ENCODE data around the gene KRT16.
"Not testable (repeated sequence)": the region's sequence is repeated elsewhere in the genome, so short reads cannot be mapped to it uniquely, and the experiment has no call there.

KRT16 gene

GRCh38 chr17:41612376-41613160 lies at the start of gene KRT16:
KRT16 (minus strand) TSS chr17:41612767; CDS start chr17:41612688, 79 bp downstream.
- not testable (repeated sequence) for ATAC-seq (ENCODE audit: low read depth); H3K9me3 Mint-ChIP-seq; H3K36me3 Mint-ChIP-seq; H3K4me3 Mint-ChIP-seq; H3K27ac Mint-ChIP-seq; H3K4me1 Mint-ChIP-seq; DNase-seq (ENCODE audit: low spot score in 2 of 2)
- H3K27me3 Mint-ChIP-seq: peaks cover 16% of the 10 kb centered on the region

DNA sequence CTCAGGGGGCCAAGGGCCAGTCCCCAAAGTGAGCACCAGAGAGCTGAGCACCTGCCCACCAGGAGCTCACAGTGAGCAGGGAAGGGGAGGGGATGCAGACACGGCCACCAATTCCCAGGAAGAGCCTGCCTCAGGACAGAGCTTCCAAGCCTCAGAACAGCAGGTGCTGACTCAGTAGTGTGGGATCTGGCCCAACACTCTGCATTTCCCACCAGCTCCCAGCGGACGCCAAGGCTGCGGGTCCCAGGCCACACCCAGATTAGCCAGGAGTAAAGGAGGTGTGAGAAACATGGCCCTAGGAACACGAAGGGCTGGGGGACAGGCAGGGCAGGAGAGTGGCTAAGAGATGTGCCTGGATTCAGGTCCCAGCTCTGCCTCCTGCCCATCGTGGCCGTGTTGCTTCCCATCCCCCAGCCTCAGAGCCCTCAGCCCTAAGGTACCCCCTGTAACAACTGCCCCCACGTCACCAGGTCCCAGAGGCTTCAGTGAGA lies 47.7 kb upstream of the KRT16 start:
- ATAC-seq (ENCODE audit: low read depth): no peak
- H3K36me3 Mint-ChIP-seq: no peaks in the 10 kb centered on the region
- DNase-seq (ENCODE audit: low spot score in 2 of 2): no peak
- H3K27me3 Mint-ChIP-seq: peaks cover 6% of the 10 kb centered on the region
- no peak overlapping the region for H3K27ac Mint-ChIP-seq
- H3K4me3 Mint-ChIP-seq: no peak overlapping the region
- H3K4me1 Mint-ChIP-seq: peaks cover 3% of the 10 kb centered on the region
- H3K9me3 Mint-ChIP-seq: no peaks in the 10 kb centered on the region

DNA sequence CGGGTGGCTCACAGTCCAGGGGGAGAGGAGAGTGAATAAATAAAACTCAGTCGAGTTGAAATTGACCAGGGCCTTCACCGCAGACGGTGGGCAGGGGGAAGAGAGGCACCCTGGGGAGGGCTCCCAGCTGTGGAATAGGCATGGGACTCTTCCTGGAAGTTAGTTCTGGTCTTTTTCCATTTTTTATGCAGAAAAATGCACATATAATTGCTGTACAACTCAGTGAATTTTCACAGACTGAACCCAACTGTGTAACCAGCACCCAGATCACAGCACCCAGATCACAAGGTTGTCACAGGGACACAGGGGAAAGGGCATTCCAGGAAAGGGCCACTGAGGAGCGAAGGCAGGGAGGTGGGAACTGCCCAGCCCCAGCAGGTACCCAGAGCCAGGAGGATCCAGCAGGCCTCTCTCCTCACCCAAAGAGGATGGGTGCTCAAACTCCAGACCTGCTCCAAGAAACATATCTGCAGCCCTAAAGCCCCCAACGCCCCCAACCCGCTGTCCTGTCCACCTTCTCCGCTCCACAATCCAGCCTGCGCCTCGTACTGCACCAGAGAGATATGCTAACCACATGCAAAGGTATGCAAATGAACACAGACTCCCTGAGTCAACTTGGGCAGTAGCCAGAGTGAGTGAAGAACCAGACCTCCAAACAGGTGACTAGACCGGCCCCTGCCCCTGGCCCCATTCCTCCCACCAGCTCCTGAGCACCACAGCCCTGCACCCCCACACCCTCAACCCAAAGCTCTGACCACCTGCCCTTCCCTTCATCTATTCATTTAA lies 47.1 kb upstream of the KRT16 start:
- Mint-ChIP-seq H3K36me3 (no peaks in the 10 kb centered on the region), H3K27me3 (peaks cover 7% of the 10 kb centered on the region), H3K4me3 (no peak overlapping the region), H3K4me1 (peaks cover 3% of the 10 kb centered on the region), H3K27ac (no peak overlapping the region), H3K9me3 (no peaks in the 10 kb centered on the region)
- DNase-seq (ENCODE audit: low spot score in 2 of 2): no peak
- ATAC-seq (ENCODE audit: low read depth): no peak

- H3K4me3 Mint-ChIP-seq: no peak overlapping the region
- peaks cover 3% of the 10 kb centered on the region for H3K4me1 Mint-ChIP-seq
- no peaks in the 10 kb centered on the region for H3K36me3 Mint-ChIP-seq
- peaks cover 7% of the 10 kb centered on the region for H3K27me3 Mint-ChIP-seq
- H3K27ac Mint-ChIP-seq: no peak overlapping the region
- ATAC-seq (ENCODE audit: low read depth) (no peak), DNase-seq (ENCODE audit: low spot score in 2 of 2) (no peak)
- no peaks in the 10 kb centered on the region for H3K9me3 Mint-ChIP-seq
These were observed 46.3 kb upstream of the KRT16 start for GRCh38 chr17:41658846-41659245.

GRCh38 chr17:41657936-41658335 lies 45.4 kb upstream of the KRT16 start:
- DNase-seq (ENCODE audit: low spot score in 2 of 2) (no peak), ATAC-seq (ENCODE audit: low read depth) (no peak)
- Mint-ChIP-seq H3K9me3 (no peaks in the 10 kb centered on the region), H3K27ac (no peak overlapping the region), H3K4me1 (no peaks in the 10 kb centered on the region), H3K36me3 (no peaks in the 10 kb centered on the region), H3K27me3 (peaks cover 7% of the 10 kb centered on the region), H3K4me3 (no peak overlapping the region)

DNA sequence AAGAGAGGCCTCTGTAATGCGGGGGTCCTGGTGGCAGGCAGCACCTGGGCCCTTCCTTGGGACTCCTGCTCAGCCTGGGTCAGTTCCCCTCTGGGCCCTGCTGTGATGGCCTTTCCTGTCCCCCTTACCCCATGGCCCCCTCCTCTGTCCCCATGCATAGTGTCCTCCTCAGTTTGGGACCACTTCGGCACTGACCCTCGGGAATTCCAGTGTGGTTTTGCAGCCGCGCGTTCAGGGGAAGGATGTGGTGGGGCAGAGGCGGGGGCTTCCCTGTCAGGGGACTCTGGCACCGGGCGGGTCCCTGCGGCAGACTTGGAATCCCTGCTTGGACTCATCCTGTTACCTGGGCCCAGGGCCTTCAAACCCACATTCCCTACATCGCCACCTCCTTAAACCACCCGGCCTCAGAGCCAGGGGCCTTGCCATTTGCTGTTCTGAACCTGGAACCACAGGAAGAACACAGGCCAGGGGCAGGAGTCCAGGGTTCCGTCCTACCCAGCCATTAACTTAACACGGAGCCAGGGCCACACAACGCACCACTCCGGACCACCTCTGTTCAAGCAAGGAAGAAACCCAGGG lies 44.7 kb upstream of the KRT16 start:
- Mint-ChIP-seq H3K4me1 (no peaks in the 10 kb centered on the region), H3K4me3 (no peak overlapping the region), H3K27ac (no peak overlapping the region), H3K9me3 (no peaks in the 10 kb centered on the region), H3K36me3 (no peaks in the 10 kb centered on the region), H3K27me3 (peaks cover 7% of the 10 kb centered on the region)
- DNase-seq (ENCODE audit: low spot score in 2 of 2) (no peak), ATAC-seq (ENCODE audit: low read depth) (no peak)

GRCh38 chr17:41656249-41657023 lies 43.9 kb upstream of the KRT16 start:
- ATAC-seq (ENCODE audit: low read depth) (no peak), DNase-seq (ENCODE audit: low spot score in 2 of 2) (no peak)
- H3K27ac Mint-ChIP-seq: no peak overlapping the region
- H3K36me3 Mint-ChIP-seq: no peaks in the 10 kb centered on the region
- H3K9me3 Mint-ChIP-seq: no peaks in the 10 kb centered on the region
- H3K27me3 Mint-ChIP-seq: peaks cover 11% of the 10 kb centered on the region
- H3K4me3 Mint-ChIP-seq: no peak overlapping the region
- H3K4me1 Mint-ChIP-seq: no peaks in the 10 kb centered on the region

DNA sequence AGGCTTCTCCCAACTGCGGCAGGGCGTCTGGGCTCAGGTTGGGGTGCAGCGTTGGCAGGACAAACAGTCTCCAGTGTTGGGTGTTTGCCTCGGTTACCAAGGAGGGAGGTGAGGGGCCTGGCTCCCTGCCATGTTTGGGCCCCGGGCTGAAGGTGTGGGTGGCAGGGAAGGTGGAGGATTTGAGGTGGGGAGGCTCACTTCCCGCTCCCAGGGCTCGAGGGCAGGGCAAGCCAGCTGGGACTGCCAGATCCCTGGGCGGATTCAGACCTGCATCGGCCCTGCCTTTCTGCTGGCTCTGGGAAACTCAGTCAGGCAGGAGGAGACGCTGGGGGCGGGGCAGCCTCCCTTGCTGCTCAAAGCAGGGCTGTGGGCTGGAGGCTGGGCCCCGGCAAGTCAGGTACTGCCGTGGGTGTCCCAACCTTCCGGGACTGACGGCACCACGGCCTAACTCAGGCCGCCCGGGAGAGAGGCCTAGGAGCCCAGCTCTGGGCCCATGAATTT lies 43.1 kb upstream of the KRT16 start:
- no peak overlapping the region for H3K27ac Mint-ChIP-seq
- H3K27me3 Mint-ChIP-seq: peaks cover 11% of the 10 kb centered on the region
- ATAC-seq (ENCODE audit: low read depth) (no peak), DNase-seq (ENCODE audit: low spot score in 2 of 2) (no peak)
- H3K9me3 Mint-ChIP-seq: no peaks in the 10 kb centered on the region
- H3K4me1 Mint-ChIP-seq: no peaks in the 10 kb centered on the region
- H3K36me3 Mint-ChIP-seq: no peaks in the 10 kb centered on the region
- no peak overlapping the region for H3K4me3 Mint-ChIP-seq

DNA sequence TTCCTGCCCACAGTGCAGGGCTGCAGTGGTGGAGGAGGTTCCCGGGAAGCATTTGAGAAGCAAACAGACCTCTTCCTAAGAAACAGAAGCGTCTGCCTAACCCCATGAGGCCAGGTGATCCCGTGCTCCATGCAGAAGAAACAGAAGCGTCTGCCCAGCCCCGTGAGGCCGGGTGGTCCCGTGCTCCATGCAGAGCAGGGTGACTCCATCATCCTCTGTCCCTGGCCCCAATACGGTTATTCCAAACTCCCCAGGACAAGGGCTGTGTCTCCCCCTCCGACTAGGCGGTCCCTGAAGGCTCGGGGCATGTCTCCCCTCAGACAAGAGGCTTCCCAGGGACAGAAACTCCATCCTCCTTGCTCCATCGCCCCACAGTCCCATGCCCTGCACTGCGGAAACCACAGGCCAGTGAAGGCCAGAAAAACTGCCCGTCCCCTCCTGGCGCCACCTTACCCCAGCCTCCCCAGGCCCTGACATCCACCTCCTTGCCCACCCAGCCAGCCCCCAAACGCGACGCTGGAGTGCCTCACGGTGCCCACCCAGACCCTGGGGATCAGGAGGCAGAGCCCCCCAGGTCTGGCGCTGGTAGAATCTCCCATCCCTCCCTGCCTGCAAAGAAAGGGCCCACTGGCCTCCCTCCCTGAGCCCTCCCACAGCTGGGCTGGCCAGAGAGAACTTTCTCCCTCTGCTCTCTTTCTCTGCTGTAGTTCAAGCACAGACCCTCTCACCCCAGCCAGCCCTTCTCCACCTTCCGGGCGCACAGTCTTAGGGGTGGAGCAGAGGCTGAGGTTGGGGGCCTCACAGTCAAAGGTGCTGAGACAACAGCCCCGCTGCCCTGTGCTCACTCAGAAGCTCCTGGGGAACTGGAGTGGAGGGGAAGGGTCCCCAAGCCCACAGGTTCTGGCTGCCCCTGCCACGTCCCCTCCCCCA lies 42.4 kb upstream of the KRT16 start:
- no peaks in the 10 kb centered on the region for H3K36me3 Mint-ChIP-seq
- H3K9me3 Mint-ChIP-seq: no peaks in the 10 kb centered on the region
- peaks cover 11% of the 10 kb centered on the region for H3K27me3 Mint-ChIP-seq
- ATAC-seq (ENCODE audit: low read depth) (no peak), DNase-seq (ENCODE audit: low spot score in 2 of 2) (no peak)
- H3K4me1 Mint-ChIP-seq: no peaks in the 10 kb centered on the region
- no peak overlapping the region for H3K4me3 Mint-ChIP-seq
- H3K27ac Mint-ChIP-seq: no peak overlapping the region

- no peak overlapping the region for H3K4me3 Mint-ChIP-seq
- H3K36me3 Mint-ChIP-seq: no peaks in the 10 kb centered on the region
- ATAC-seq (ENCODE audit: low read depth): no peak
- H3K9me3 Mint-ChIP-seq: no peaks in the 10 kb centered on the region
- H3K27me3 Mint-ChIP-seq: peaks cover 11% of the 10 kb centered on the region
- no peak overlapping the region for H3K27ac Mint-ChIP-seq
- DNase-seq (ENCODE audit: low spot score in 2 of 2): no peak
- H3K4me1 Mint-ChIP-seq: no peaks in the 10 kb centered on the region
These were observed 41.5 kb upstream of the KRT16 start for GRCh38 chr17:41653892-41654677.

GRCh38 chr17:41653421-41653820 lies 40.9 kb upstream of the KRT16 start:
- DNase-seq (ENCODE audit: low spot score in 2 of 2) (no peak), ATAC-seq (ENCODE audit: low read depth) (no peak)
- H3K36me3 Mint-ChIP-seq: no peaks in the 10 kb centered on the region
- peaks cover 9% of the 10 kb centered on the region for H3K27me3 Mint-ChIP-seq
- no peak overlapping the region for H3K4me3 Mint-ChIP-seq
- H3K4me1 Mint-ChIP-seq: peaks cover 2% of the 10 kb centered on the region
- no peak overlapping the region for H3K27ac Mint-ChIP-seq
- no peaks in the 10 kb centered on the region for H3K9me3 Mint-ChIP-seq

GRCh38 chr17:41652461-41652970 lies 39.9 kb upstream of the KRT16 start:
- DNase-seq (ENCODE audit: low spot score in 2 of 2) (no peak), ATAC-seq (ENCODE audit: low read depth) (no peak)
- Mint-ChIP-seq H3K4me1 (peaks cover 6% of the 10 kb centered on the region), H3K36me3 (no peaks in the 10 kb centered on the region), H3K4me3 (no peak overlapping the region), H3K27me3 (peaks cover 9% of the 10 kb centered on the region), H3K9me3 (no peaks in the 10 kb centered on the region), H3K27ac (no peak overlapping the region)

All from memory B cell (primary cell).